Stimulated activated CD4-positive, alpha-beta T cell treated with anti-CD3 and anti-CD28 coated beads, Interleukin-1b, Interleukin-23, amount 100 ng/mL, for 4 hours (primary cell): Measurements from ENCODE around the gene NDUFB10.
"Not testable (repeated sequence)": the region's sequence is repeated elsewhere in the genome, so short reads cannot be mapped to it uniquely, and the experiment has no call there.

Experiments used
- DNase-seq, 2 donors: peaks; one replicate each; pipeline ENCODE4 v3.0.0-alpha.2; 2020; ENCODE audit warnings: low read depth in 2 of 2

NDUFB10 gene

GRCh38 chr16:1946495-1947368, 12.6 kb upstream of the NDUFB10 start:
- DNase-seq = no peak

GRCh38 chr16:1947369-1947670, 12.0 kb upstream of the NDUFB10 start:
- DNase-seq = no peak

GRCh38 chr16:1949507-1949906, 9.8 kb upstream of the NDUFB10 start:
- no peak for DNase-seq

- DNase-seq = no peak
These were observed 9.3 kb upstream of the NDUFB10 start for GRCh38 chr16:1950047-1950446.

- DNase-seq = no peak
These were observed 8.8 kb upstream of the NDUFB10 start for GRCh38 chr16:1950559-1950958.

- DNase-seq = no peak
These were observed 5.6 kb upstream of the NDUFB10 start for GRCh38 chr16:1953734-1954133.

GRCh38 chr16:1957434-1958142, 1.8 kb upstream of the NDUFB10 start:
- DNase-seq = not testable (repeated sequence)

GRCh38 chr16:1958143-1958491, 1.2 kb upstream of the NDUFB10 start:
- DNase-seq = not testable (repeated sequence)

- DNase-seq = no peak
These were observed 546 bp upstream of the NDUFB10 start for GRCh38 chr16:1958715-1959268.

- peak; percentile 30 to 45 for DNase-seq
These were observed 1.6 kb downstream of the NDUFB10 start for GRCh38 chr16:1960665-1961630.

GRCh38 chr16:1961651-1962067, 2.3 kb downstream of the NDUFB10 start:
- DNase-seq = no peak

GRCh38 chr16:1962161-1963153, 3.1 kb downstream of the NDUFB10 start:
- not testable (repeated sequence) for DNase-seq

GRCh38 chr16:1963806-1964505, 4.6 kb downstream of the NDUFB10 start:
- peak in 1 of 2 donors; percentile 32 for DNase-seq

- DNase-seq = peak; percentile 95 to 97
These were observed 5.4 kb downstream of the NDUFB10 start, which contains the start of gene RPS2 for GRCh38 chr16:1964506-1965395. RPS2 (minus strand) TSS chr16:1964826; CDS start chr16:1964625, 201 bp downstream.

- no peak for DNase-seq
These were observed 6.2 kb downstream of the NDUFB10 start for GRCh38 chr16:1965396-1966001.

GRCh38 chr16:1966460-1966859, 7.1 kb downstream of the NDUFB10 start, which contains the start of gene RNF151:
RNF151 (plus strand) TSS chr16:1966856; CDS start chr16:1966882, 26 bp downstream.
- no peak for DNase-seq

- no peak for DNase-seq
These were observed 9.0 kb downstream of the NDUFB10 start for GRCh38 chr16:1968146-1968953.
